HuH-7.5 (cell line): Measurements from ENCODE around the gene MAPKAP1.

Experiments
- DNase-seq: peaks from one replicate; pipeline ENCODE4 v3.0.0; 2011; ENCODE audit warnings: low spot score

Gene MAPKAP1

DNA sequence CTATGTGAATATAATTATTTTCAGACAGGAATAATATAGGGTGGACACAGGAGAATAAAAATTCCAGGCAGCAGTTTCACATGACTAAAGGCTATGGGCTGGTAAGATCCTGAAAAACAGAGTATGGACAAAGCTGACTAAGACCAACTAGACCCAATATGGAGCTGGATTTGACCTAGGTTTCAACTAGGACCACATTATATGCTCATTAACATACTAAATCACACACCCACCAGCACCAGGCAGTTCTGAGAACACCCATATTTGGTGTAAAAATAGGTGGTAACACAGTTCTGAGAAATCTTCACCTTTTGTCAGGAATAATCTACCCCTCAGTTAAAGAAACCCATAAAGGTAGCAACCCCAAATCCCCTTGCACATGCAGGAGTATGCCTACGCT lies 64.7 kb downstream of the MAPKAP1 start:
- no peak for DNase-seq

- no peak for DNase-seq
Observed at GRCh38 chr9:125639057-125639456, 68.0 kb downstream of the MAPKAP1 start.

- DNase-seq: no peak
Observed at GRCh38 chr9:125638239-125639045, 68.6 kb downstream of the MAPKAP1 start.

- no peak for DNase-seq
Observed at GRCh38 chr9:125637241-125637640, 69.8 kb downstream of the MAPKAP1 start.

DNA sequence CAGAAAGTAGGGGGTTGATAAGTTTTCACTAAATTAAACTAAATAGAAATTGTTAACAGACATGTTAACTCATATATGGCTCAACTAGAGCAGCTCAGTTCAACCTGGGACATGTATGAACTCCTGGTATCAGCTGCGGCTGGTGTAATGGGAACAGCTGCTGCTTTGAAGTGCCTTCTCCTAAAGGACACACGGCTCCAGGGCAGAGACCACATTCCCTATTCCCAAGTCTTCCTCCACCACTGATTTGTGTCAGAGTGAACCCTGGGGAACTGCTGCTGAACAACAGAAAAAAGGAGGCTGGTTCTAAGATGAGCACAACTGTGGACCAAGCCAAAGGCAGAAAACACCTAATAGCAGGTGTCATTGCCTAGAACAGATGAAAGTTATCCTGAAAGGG lies 71.1 kb downstream of the MAPKAP1 start:
- DNase-seq: no peak

- DNase-seq: no peak
Observed at GRCh38 chr9:125634040-125634717, 72.8 kb downstream of the MAPKAP1 start.

GRCh38 chr9:125633116-125633745 lies 73.8 kb downstream of the MAPKAP1 start:
- no peak for DNase-seq

DNA sequence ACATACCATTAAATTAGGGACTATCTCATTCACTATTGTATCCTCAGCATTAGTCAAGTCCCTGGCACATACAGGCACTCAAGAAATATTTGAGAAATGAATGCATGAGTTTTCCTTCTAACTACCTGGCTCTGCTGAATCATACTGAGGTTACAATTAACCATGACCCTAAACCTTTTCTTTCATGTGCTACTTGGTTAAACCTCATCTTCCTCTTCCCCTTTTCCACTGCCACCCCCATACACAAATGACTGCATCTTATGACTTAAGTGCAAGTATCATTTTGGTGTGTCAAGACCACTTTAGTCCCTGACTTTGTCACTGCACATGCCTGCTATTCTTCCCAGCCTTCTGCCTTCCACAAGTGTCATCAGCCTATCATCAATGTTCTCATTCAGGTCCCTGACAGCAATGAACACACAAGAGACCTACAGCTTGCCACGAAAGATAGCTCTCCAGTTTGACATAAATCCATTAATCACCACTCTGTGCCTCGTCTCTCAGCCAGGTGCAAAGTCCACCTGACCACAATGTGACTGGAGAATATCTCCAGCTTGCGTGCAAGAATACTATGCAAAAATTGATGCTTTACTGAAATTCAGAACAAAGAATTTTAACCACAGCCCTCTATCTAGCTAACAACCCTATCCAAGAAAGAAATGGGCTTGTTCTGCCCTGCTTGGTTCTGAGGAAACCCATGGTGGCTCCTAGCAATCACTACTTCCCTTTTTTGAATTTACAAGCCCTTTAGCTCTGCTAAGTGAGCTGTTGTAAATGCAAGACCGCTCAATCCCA lies 74.5 kb downstream of the MAPKAP1 start:
- peak; percentile 68 for DNase-seq

GRCh38 chr9:125631391-125632085 lies 75.5 kb downstream of the MAPKAP1 start:
- DNase-seq: peak; percentile 70

GRCh38 chr9:125630436-125630835 lies 76.6 kb downstream of the MAPKAP1 start:
- DNase-seq: no peak

DNA sequence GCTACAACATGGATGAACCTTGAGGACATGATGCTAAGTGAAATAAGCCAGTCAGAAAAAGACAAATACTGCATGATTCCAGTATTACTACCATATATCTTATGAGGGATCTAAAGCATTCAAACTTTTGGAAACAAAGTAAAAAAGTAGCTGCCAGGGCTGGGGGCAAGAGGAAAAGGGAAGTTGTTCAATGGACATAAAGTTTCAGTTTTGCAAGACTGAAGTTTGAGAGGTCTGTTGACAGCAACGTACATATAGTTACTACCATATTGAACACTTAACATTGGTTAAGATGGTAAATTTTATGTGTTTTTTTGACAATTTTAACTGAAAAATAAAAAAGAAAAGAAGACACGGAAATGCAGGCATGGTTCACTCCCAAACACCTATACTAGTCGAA lies 77.6 kb downstream of the MAPKAP1 start:
- DNase-seq: no peak

- DNase-seq: no peak
Observed at GRCh38 chr9:125626187-125626586, 80.8 kb downstream of the MAPKAP1 start.

- DNase-seq: no peak
Observed at GRCh38 chr9:125621170-125621569, 85.8 kb downstream of the MAPKAP1 start.

GRCh38 chr9:125620216-125620615 lies 86.8 kb downstream of the MAPKAP1 start:
- DNase-seq: no peak

DNA sequence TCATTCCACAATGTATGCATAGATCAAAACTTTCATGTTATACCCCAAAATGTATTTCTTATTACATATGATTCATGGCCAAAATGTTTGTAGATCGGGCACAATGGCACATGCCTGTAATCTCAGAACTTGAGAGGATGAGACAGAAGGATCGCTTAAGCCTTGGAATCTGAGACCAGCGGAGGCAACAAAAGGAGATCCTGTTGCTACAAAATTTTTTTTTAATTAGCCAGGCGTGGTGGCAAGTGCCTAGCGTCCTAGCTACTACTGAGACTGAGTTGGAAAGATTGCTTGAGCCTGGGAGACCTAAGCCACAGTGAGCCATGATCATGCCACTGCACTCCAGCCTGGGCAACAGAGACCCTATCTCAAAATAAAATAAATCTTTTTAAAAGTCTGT lies 89.9 kb downstream of the MAPKAP1 start:
- no peak for DNase-seq

GRCh38 chr9:125613141-125613540 lies 93.9 kb downstream of the MAPKAP1 start:
- no peak for DNase-seq

- no peak for DNase-seq
Observed at GRCh38 chr9:125612616-125613015, 94.4 kb downstream of the MAPKAP1 start.

- no peak for DNase-seq
Observed at GRCh38 chr9:125611121-125611765, 95.8 kb downstream of the MAPKAP1 start.

- DNase-seq: no peak
Observed at GRCh38 chr9:125609744-125610143, 97.3 kb downstream of the MAPKAP1 start.

DNA sequence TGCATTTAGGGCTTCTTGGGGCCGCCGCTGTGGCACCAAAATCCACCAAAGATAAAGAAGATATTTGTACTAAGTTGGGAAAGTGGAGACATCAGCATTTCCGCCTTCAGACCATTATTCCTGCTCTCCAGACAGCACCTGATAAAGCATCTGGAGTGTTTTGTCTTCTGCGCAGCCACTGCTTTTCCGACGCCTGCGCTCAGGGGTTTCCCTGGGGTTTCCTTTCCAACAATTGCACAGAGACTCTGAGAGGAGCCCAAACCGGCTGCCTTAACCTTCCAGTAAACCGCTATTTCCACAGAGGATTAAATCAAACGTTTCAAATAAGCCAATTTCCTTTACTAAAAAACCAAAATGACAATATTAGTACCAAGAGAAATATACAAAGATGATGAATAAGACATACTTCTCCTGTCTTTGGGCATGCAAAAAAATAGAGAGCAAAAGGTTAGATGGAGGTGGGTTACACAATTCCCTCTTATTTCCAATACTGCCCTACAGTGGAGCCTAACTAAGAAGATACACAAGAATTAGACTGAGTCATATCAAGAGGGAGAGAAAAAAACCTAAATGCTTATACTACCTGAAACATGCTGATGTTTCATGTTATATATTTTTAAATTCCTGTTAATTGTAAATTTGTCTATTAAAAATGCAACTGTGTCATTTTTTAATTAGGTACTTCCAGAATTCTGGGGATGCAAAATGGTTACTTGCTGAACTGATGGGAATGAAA lies 98.4 kb downstream of the MAPKAP1 start:
- DNase-seq: no peak
